GM18507 (cell line): ENCODE measurements around the gene FOXG1.

ENCODE experiments used
- DNase-seq: peaks from one replicate; pipeline ENCODE4 v3.0.0; 2011; ENCODE audit warnings: low read depth; ENCODE audit not compliant: insufficient read length; ENCODE audit errors: extremely low spot score
- FAIRE-seq: peaks from 2 replicates; lab custom pipeline; 2011; peaks lifted over from hg19 to GRCh38; lab: Jason Lieb, UNC

FOXG1 gene

GRCh38 chr14:28760431-28760996, 6.1 kb upstream of the FOXG1 start:
- FAIRE-seq (no peak), DNase-seq (no peak)

GRCh38 chr14:28761438-28762291, 4.9 kb upstream of the FOXG1 start:
- FAIRE-seq (no peak), DNase-seq (no peak)

GRCh38 chr14:28762303-28762954, 4.2 kb upstream of the FOXG1 start:
- no peak for FAIRE-seq
- DNase-seq: no peak

- FAIRE-seq (no peak), DNase-seq (no peak)
These were observed 3.6 kb upstream of the FOXG1 start for GRCh38 chr14:28762955-28763326.

- FAIRE-seq: no peak
- no peak for DNase-seq
These were observed 2.8 kb upstream of the FOXG1 start for GRCh38 chr14:28763751-28764256.

- DNase-seq (no peak), FAIRE-seq (no peak)
These were observed 2.1 kb upstream of the FOXG1 start for GRCh38 chr14:28764257-28765160.

- DNase-seq (no peak), FAIRE-seq (no peak)
These were observed 1.3 kb upstream of the FOXG1 start for GRCh38 chr14:28765169-28765830.

- DNase-seq: no peak
- no peak for FAIRE-seq
These were observed 637 bp upstream of the FOXG1 start for GRCh38 chr14:28765831-28766468.

- no peak for FAIRE-seq
- DNase-seq: no peak
These were observed 654 bp downstream of the FOXG1 start for GRCh38 chr14:28767030-28767852.

- DNase-seq (no peak), FAIRE-seq (no peak)
These were observed 1.5 kb downstream of the FOXG1 start for GRCh38 chr14:28767853-28768741.

GRCh38 chr14:28769276-28769880, 2.8 kb downstream of the FOXG1 start:
- FAIRE-seq: no peak
- no peak for DNase-seq

GRCh38 chr14:28770061-28770460, 3.5 kb downstream of the FOXG1 start:
- DNase-seq (no peak), FAIRE-seq (no peak)

GRCh38 chr14:28770630-28771029, 4.0 kb downstream of the FOXG1 start:
- no peak for DNase-seq
- FAIRE-seq: no peak

GRCh38 chr14:28771168-28771567, 4.6 kb downstream of the FOXG1 start:
- DNase-seq (no peak), FAIRE-seq (no peak)

- no peak for DNase-seq
- FAIRE-seq: no peak
These were observed 6.0 kb downstream of the FOXG1 start for GRCh38 chr14:28772613-28773012.

- FAIRE-seq: no peak
- no peak for DNase-seq
These were observed 6.6 kb downstream of the FOXG1 start for GRCh38 chr14:28773176-28773575.
